KMS-11 (cell line): ENCODE results near the gene WDR72.

Experiments used
- H2AFZ ChIP-seq: fragments of 200-600 bp; sonication (generic); 2 replicates; pipeline ENCODE4 v1.6.1; 2016; ENCODE audit warnings: antibody characterized with exemption, mixed run types, low read depth
- H3K27ac ChIP-seq: fragments of 200-600 bp; sonication (generic); 2 replicates; pipeline ENCODE4 v1.6.1; 2016; ENCODE audit warnings: mild to moderate bottlenecking, mixed run types
- H3K27me3 ChIP-seq: fragments of 200-600 bp; sonication (generic); 2 replicates; pipeline ENCODE4 v1.6.1; 2017; ENCODE audit warnings: mild to moderate bottlenecking, low read depth, mixed run types, moderate library complexity; ENCODE audit not compliant: insufficient read depth
- H3K36me3 ChIP-seq: fragments of 200-600 bp; sonication (generic); 2 replicates; pipeline ENCODE4 v1.6.1; 2017; ENCODE audit warnings: mild to moderate bottlenecking, mixed run types; ENCODE audit not compliant: insufficient read depth
- H3K4me1 ChIP-seq: fragments of 200-600 bp; sonication (generic); 2 replicates; pipeline ENCODE4 v1.6.1; 2016; ENCODE audit warnings: mild to moderate bottlenecking, low read depth, mixed run types; ENCODE audit not compliant: poor library complexity, severe bottlenecking
- H3K4me2 ChIP-seq: fragments of 200-600 bp; sonication (generic); 2 replicates; pipeline ENCODE4 v1.7.0; 2016; ENCODE audit warnings: mild to moderate bottlenecking, mixed run types
- H3K4me3 ChIP-seq: fragments of 200-600 bp; sonication (generic); IDR thresholded peaks from 2 replicates; pipeline ENCODE4 v1.6.1; 2017; ENCODE audit warnings: low read depth, low read length, mixed read lengths; ENCODE audit not compliant: insufficient read depth
- H3K79me2 ChIP-seq: fragments of 200-600 bp; sonication (generic); 2 replicates; pipeline ENCODE4 v1.6.1; 2016; ENCODE audit warnings: low read depth, mixed run types; ENCODE audit not compliant: insufficient read depth
- H3K9ac ChIP-seq: fragments of 200-600 bp; sonication (generic); 2 replicates; pipeline ENCODE4 v1.6.1; 2016; ENCODE audit warnings: mild to moderate bottlenecking, mixed run types
- H4K20me1 ChIP-seq: fragments of 200-600 bp; sonication (generic); 2 replicates; pipeline ENCODE4 v1.6.1; 2016; ENCODE audit warnings: mild to moderate bottlenecking, mixed run types; ENCODE audit not compliant: insufficient read depth
- TF ChIP-seq, protein P1 (sequence below): fragments of 200-600 bp; sonication (generic); conservative IDR thresholded peaks from 2 replicates; pipeline ENCODE4 v1.6.1; 2017; ENCODE audit warnings: low read depth, mild to moderate bottlenecking, antibody characterized with exemption, low read length, moderate library complexity, mixed read lengths

Gene WDR72

DNA sequence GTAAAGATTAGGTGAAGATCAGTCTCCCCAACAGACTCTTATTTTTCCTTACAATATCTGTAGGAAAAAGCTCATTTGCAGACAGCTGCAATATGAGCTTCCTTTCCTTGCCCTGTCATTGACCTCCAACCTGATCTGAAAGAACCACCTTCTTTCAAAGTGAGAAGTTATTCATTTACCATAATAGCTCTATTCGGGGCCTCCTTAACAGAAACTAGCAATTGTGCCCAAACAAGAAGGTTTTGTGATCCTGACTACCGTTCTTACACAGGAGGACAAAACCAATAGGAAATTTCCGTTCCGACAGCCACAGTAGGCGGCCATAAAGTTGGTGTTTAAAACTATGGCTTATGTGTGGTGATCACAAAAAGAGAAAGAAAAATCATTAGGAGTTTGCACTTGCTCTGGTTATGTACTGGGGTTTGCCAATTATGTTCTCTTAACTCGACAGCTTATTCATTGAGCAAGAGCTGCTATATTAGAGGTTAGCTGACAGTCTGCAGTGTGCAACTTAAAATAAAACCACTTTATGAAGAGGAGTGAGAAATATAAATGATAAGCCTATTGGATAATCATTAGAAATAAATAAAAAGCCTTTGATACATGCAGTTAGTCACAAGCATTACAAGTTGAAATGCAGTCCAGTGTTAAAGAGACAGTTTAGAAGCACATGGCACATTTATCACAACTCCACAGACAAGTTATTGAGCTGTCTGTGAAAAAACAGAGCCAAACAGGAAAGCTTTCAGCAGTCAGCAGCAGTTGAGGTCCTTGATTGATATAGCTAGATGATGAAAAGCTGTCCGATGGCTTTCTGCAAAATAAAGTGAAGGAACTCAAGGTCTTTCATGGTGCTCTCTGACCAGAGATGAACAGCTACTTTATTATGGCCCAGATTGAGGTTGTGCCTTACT lies 199.8 kb downstream of the WDR72 start:
- no peak overlapping the region for H3K4me2 ChIP-seq
- no peak overlapping the region for H2AFZ ChIP-seq

DNA sequence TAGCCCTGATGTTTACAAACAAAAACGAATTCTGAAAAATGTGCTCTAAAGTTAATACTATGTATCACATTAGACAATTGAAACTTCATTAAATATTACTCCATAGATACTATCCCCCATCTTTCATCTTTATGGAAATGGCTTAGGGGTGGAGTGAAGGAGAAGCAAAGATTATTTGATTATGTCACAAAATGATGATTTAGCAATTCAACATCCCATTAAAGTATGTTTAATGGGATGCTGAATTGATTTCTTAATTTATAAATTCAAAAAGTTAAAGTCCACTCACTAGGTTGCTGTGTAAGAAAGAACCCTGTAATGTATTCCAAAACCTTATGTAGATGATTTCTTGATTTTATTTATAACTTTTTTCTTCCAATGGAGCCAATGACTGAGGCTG lies 201.1 kb downstream of the WDR72 start:
- no peak overlapping the region for H3K9ac ChIP-seq
- no peaks in the 10 kb centered on the region for H3K27me3 ChIP-seq
- H3K27ac ChIP-seq: no peak overlapping the region
- H4K20me1 ChIP-seq: no peaks in the 10 kb centered on the region
- no peaks in the 10 kb centered on the region for H3K79me2 ChIP-seq
- H3K36me3 ChIP-seq: no peaks in the 10 kb centered on the region
- H2AFZ ChIP-seq: no peak overlapping the region
- no peak overlapping the region for H3K4me2 ChIP-seq
- H3K4me3 ChIP-seq: no peak overlapping the region
- no peaks in the 10 kb centered on the region for H3K4me1 ChIP-seq
- TF ChIP-seq, protein P1, sequence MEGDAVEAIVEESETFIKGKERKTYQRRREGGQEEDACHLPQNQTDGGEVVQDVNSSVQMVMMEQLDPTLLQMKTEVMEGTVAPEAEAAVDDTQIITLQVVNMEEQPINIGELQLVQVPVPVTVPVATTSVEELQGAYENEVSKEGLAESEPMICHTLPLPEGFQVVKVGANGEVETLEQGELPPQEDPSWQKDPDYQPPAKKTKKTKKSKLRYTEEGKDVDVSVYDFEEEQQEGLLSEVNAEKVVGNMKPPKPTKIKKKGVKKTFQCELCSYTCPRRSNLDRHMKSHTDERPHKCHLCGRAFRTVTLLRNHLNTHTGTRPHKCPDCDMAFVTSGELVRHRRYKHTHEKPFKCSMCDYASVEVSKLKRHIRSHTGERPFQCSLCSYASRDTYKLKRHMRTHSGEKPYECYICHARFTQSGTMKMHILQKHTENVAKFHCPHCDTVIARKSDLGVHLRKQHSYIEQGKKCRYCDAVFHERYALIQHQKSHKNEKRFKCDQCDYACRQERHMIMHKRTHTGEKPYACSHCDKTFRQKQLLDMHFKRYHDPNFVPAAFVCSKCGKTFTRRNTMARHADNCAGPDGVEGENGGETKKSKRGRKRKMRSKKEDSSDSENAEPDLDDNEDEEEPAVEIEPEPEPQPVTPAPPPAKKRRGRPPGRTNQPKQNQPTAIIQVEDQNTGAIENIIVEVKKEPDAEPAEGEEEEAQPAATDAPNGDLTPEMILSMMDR: no peak

More for the DNA sequence above, 199.8 kb downstream of the WDR72 start:
- no peaks in the 10 kb centered on the region for H3K27me3 ChIP-seq
- no peaks in the 10 kb centered on the region for H3K36me3 ChIP-seq
- no peak overlapping the region for H3K27ac ChIP-seq
- no peaks in the 10 kb centered on the region for H4K20me1 ChIP-seq
- no peak overlapping the region for H3K4me3 ChIP-seq
- H3K4me1 ChIP-seq: no peaks in the 10 kb centered on the region
- H3K9ac ChIP-seq: no peak overlapping the region
- H3K79me2 ChIP-seq: no peaks in the 10 kb centered on the region
- TF ChIP-seq, protein P1: no peak

DNA sequence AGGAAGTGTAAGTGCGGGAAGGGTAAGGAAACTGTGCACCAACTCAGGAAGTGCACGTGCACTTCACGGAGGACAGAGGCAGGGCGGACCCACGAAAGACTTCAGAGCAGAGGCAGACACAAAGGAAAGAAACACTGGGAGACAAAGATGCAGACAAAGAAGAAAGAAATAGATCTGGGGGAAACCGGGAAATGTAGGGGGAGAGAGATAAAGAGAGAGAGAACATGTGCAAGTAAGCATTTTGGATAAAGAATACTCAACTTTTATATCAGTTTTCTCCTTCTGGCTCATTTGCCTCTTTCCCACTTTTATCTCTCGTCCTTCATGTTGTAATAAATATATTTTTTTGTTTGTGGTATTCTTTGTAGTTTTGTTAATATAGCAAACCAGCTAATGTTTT lies 204.2 kb downstream of the WDR72 start:
- Histone ChIP-seq H3K4me1 (no peaks in the 10 kb centered on the region), H3K27me3 (no peaks in the 10 kb centered on the region), H2AFZ (no peak overlapping the region), H3K27ac (no peak overlapping the region), H3K4me3 (no peak overlapping the region), H4K20me1 (no peaks in the 10 kb centered on the region), H3K4me2 (no peak overlapping the region), H3K9ac (no peak overlapping the region), H3K79me2 (no peaks in the 10 kb centered on the region), H3K36me3 (no peaks in the 10 kb centered on the region)
- TF ChIP-seq, protein P1: no peak

DNA sequence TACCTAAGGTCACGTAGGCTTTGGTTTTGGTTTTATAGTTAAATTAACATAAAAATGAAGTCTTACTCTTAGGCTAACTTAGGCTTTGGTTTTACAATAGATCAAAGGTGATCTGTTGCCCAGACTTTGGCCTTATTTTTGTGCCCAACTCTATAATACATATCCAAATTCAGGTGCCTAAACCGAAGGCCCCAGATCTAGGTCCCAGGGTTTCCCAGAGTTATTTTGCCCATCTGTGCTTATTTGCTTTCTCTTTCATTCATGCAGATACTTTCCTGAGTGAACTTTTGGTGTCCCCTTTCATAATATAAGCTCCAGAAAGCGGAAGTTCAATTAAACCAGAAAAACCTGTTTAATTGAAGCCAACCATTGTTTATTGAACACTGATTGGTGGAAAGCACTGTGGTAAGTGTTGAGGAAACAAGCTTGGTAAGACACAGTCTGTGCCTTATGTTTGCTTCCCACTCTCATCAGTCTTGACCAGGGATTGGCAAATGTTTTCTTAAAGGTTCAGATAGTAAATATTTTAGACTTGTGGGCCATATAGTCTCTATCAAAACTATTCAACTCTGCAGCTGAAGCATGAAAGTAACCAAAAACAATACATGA lies 209.7 kb downstream of the WDR72 start:
- Histone ChIP-seq H3K4me1 (no peaks in the 10 kb centered on the region), H3K36me3 (no peaks in the 10 kb centered on the region), H2AFZ (no peak overlapping the region), H3K27me3 (no peaks in the 10 kb centered on the region), H3K4me2 (no peak overlapping the region), H3K79me2 (no peaks in the 10 kb centered on the region), H3K27ac (no peak overlapping the region), H3K9ac (no peak overlapping the region), H3K4me3 (no peak overlapping the region), H4K20me1 (no peaks in the 10 kb centered on the region)
- TF ChIP-seq, protein P1: no peak
